ENCODE data around the gene CNBD2.

- no peak for TF ChIP-seq CTCF (IDR thresholded peaks at IDR 0.05 in 2 of 3, conservative IDR thresholded peaks at IDR 0.05 in 1 of 3; ENCODE audit: control insufficient read depth in 2 of 3, extremely low read depth in 1 of 3, insufficient read depth in 1 of 3, low read depth in 3 of 3, low read length in 3 of 3)
- TF ChIP-seq CEBPB (IDR thresholded peaks at IDR 0.05; ENCODE audit: borderline replicate concordance in 1 of 2, low read depth in 2 of 2, low read length in 2 of 2), result no peak
Observed at GRCh38 chr20:35953387-35954199, 14.8 kb upstream of the CNBD2 start.

Data from GM12878 (cell line).